ELF-1 (cell line): ENCODE data around the gene C13orf46.
A peak's percentile ranks its signal among the peaks of the same experiment; 100 is the strongest.

Source experiments
- DNase-seq: peaks from one replicate; pipeline ENCODE4 v3.0.0-alpha.2; 2016; ENCODE audit warnings: low read depth, low spot score

Gene C13orf46

GRCh38 chr13:113973218-113974164 is at the start of gene C13orf46:
Gene C13orf46 (minus strand): TSS chr13:113974076. CDS start chr13:113973997, 79 bp downstream.
- DNase-seq: no peak

- DNase-seq: no peak
Observed at GRCh38 chr13:114022876-114023275, 49.0 kb upstream of the C13orf46 start.

DNA sequence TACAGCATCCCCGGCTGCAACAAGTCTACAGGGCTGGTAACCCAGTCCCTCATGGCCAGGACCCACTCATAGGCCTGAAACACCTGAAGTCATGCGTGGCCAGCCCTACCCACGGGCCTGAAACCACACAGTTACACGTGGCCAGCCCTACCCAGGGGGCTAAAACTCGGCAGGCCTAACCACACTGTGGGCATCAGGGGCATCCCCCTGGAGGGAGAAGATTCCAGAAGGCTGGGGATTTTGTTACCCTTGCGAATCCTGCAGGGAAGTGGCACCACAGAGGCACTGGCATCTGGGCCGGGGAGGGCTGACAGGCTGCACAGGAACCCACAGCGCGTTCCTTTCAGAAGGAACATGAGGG is 48.4 kb upstream of the C13orf46 start:
- DNase-seq: no peak

- DNase-seq: no peak
Observed at GRCh38 chr13:114021464-114022308, 47.8 kb upstream of the C13orf46 start.

GRCh38 chr13:114020750-114021463 is 47.0 kb upstream of the C13orf46 start:
- no peak for DNase-seq

GRCh38 chr13:114020134-114020533 is 46.3 kb upstream of the C13orf46 start:
- DNase-seq: peak; percentile 69

GRCh38 chr13:114019367-114019766 is 45.5 kb upstream of the C13orf46 start:
- DNase-seq: peak; percentile 91

GRCh38 chr13:114018461-114019055 is 44.7 kb upstream of the C13orf46 start:
- DNase-seq: no peak

- DNase-seq: no peak
Observed at GRCh38 chr13:114017966-114018365, 44.1 kb upstream of the C13orf46 start.

- DNase-seq: no peak
Observed at GRCh38 chr13:114017028-114017630, 43.3 kb upstream of the C13orf46 start.

DNA sequence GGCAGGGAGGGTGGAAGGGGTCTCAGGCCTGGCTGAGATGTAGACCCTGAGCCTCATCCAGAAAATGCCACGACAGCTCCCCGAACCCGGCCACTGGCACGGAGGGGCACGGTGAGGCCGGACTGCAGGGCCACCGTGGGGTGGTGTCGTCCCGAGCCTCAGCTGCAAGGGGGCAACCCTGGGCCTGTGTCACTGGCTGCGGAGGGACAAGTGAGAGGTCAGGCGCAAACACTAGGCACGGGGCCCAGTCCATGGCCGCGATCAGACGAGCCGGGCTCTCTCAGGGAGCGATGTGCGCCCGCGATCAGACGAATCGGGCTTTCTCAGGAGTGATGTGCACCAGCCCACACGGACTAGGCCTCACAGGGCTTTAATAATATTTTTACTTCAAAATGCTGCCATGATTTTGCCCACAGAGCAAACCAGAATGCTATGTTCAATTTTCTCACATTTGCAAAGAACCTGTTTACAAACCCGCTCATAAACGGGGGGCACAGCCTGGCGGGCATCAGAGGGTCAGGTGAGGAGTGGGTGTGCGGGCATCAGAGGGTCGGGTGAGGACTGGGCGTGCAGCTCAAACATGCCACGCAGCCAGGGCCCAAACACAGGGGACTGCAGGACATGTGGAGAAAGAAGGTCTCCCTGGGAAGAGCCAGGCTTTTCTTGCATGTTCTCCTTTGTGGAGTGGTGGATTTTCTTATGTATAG is 42.6 kb upstream of the C13orf46 start:
- DNase-seq: no peak

GRCh38 chr13:114015969-114016295 is 42.1 kb upstream of the C13orf46 start:
- DNase-seq: no peak

DNA sequence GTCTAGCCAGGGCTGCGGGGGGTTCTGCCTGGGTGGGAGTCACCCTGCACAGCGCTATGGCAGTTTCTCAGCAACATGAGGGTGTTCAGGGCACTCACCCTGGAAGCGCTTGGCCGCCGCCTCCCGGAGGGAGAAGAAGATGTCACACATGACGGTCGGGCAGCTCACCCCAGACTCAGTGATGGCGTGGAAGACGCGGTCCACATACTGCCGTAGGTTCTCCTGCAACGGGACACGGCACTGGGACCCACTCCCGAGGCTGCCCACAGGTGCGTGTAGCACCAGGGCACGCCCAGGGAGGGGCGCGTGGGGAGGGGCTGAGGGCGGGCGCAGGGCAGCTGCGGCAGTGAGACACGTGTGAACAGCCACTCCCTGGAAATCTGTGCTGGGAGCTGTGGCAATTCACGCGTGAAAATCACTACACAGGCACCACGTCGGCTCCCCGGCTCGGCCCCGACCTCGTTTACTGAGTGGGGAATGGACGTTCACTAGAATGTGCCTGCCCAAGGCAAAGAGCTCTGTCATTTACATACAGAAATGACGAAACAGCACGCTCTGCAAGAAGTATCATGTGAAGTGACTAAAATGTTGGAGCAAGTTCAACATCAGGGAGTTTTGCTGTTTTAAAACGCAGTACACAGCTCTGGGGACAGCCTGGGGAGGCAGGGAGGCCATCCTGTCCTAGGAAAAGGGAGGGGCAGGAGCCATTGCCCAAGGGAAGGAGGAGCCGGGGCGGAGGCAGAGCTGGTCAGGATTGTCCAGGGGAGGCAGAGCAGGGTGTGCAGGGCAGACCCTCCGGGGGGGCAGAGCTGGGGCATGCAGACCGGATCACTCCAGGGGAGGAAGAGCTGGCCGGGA is 41.5 kb upstream of the C13orf46 start:
- DNase-seq: no peak

- no peak for DNase-seq
Observed at GRCh38 chr13:114013952-114014629, 40.2 kb upstream of the C13orf46 start.

GRCh38 chr13:114013336-114013735 is 39.5 kb upstream of the C13orf46 start:
- no peak for DNase-seq

DNA sequence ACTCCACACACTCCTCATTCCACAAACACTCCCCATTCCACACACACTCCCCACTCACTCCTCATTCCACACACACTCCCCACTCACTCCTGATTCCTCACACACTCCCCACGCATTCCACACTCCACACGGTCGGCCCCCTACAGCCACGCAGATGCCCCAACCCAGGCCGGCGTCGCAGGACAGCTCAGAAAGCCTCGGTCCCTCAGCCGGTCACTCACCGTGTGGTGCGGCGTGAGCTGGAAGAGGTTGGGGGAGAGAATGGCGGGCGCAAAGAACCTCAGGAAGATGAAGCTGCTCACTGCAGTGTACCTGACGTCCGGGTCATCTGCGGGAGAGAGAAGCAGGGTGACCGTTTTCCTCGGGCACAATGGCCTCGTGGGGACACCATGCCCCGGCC is 39.0 kb upstream of the C13orf46 start:
- no peak for DNase-seq

DNA sequence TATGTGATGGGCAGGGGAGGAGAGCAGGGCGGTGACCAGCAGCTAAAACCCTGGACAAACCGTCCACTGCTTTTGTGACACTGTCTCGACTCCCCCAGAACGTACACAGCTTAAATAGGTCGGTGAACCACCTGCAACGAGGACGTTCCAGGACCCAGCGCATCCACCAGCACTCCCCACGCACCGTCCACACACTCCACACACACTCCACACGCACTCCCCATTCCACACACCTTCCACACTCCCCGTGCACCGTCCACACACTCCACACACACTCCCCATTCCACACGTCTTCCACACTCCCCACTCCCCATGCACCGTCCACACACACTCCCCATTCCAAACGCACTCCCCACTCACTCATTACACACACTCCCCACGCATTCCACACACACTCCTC is 38.3 kb upstream of the C13orf46 start:
- DNase-seq: no peak

GRCh38 chr13:114011226-114011625 is 37.4 kb upstream of the C13orf46 start:
- DNase-seq: no peak
